C4-2B (cell line): ENCODE measurements around the gene ADGRB3.

ENCODE experiments used
- H3K27ac ChIP-seq: fragments of 450-650 bp; 2 replicates; pipeline ENCODE4 v1.5.1; 2017
- ZFX ChIP-seq: fragments of 450-650 bp; IDR thresholded peaks from 2 replicates; pipeline ENCODE4 v1.6.1; 2017
- TF ChIP-seq, protein P1 (sequence below): fragments of 450-650 bp; conservative IDR thresholded peaks from 2 replicates; pipeline ENCODE4 v1.5.1; 2017; ENCODE audit warnings: mild to moderate bottlenecking

The ADGRB3 gene

DNA sequence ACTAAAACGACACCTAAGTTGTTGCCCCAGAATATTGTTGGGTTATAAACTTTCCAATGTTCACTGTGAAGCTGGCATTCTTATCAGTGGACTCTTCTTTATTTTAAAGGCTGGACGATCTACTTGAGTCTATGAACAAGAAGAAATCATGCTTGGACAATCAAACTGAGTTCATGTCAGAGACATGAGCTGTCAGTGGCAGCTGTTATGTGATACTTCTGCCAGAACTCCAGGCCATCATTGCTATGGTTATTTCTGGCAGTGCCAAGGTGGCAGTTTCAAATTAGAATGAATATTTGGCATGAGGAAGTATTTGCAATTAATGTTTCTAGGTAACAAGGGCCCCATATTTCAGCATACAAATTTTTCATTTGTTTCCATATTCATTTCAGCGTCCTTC lies 744.4 kb downstream of the ADGRB3 start:
- no peak overlapping the region for H3K27ac ChIP-seq

DNA sequence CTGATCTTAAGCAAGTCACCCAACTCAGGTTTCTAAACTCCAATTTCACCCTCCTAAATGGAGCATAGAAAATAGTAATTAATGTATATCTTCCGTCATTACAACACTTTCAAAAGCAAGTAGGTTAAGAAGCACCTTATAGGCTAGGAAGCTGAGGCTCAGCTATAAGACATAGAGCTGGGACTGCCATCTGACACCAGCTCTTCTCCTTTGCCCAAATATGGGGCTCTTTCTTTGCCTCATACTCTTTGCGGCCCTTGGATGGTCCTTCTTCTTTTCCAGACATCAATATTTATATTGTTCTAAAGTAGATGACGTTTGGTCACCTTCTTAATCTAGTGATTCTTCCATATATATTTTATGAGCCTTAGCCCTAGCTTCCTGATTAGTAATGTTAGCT lies 748.5 kb downstream of the ADGRB3 start:
- H3K27ac ChIP-seq, result no peak overlapping the region
- TF ChIP-seq ZFX, result no peak
- TF ChIP-seq, protein P1, sequence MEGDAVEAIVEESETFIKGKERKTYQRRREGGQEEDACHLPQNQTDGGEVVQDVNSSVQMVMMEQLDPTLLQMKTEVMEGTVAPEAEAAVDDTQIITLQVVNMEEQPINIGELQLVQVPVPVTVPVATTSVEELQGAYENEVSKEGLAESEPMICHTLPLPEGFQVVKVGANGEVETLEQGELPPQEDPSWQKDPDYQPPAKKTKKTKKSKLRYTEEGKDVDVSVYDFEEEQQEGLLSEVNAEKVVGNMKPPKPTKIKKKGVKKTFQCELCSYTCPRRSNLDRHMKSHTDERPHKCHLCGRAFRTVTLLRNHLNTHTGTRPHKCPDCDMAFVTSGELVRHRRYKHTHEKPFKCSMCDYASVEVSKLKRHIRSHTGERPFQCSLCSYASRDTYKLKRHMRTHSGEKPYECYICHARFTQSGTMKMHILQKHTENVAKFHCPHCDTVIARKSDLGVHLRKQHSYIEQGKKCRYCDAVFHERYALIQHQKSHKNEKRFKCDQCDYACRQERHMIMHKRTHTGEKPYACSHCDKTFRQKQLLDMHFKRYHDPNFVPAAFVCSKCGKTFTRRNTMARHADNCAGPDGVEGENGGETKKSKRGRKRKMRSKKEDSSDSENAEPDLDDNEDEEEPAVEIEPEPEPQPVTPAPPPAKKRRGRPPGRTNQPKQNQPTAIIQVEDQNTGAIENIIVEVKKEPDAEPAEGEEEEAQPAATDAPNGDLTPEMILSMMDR, result no peak

More for the DNA sequence above, 744.4 kb downstream of the ADGRB3 start:
- TF ChIP-seq ZFX, result no peak
- TF ChIP-seq, protein P1, result no peak

DNA sequence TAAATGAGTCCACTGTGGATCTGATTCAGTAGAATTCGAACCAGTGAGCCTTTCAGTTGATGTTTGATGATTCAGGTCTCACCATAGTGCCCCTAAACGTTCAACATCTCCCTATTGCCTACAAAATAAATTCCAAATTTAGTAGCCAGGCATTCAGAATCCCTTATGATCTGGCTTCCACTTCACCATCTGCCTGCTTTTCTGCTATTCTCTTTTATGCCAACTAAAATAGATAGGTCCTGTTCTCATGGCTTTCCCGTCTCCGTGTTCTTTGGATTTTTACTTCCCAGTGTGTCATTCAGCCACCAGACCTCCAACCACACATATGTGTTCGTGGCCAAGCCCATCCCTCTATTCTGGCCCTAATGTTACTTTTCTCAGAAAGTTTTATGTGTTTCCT lies 751.3 kb downstream of the ADGRB3 start:
- TF ChIP-seq, protein P1, result no peak
- TF ChIP-seq ZFX, result no peak
- H3K27ac ChIP-seq, result no peak overlapping the region

DNA sequence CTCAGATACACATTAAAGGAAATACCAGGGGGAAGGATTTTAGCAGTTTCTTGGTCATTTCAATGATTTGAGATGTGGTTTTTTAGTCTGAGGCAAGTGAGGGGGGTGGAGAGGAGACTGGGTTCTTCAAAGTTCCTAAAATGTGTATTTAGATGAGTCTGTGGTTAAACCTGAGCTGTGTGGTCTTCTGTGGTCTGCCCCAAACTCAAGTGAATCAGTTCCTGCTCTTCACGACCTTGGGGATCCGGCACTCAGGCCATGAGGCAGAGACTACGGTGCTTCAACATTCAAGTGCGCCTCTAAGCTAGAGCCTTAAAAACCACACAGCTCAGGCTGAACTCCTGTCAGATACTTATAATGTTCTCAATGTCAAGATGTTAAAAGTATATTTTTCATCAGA lies 755.0 kb downstream of the ADGRB3 start:
- H3K27ac ChIP-seq, result no peak overlapping the region
- TF ChIP-seq, protein P1, result no peak
- no peak for TF ChIP-seq ZFX

DNA sequence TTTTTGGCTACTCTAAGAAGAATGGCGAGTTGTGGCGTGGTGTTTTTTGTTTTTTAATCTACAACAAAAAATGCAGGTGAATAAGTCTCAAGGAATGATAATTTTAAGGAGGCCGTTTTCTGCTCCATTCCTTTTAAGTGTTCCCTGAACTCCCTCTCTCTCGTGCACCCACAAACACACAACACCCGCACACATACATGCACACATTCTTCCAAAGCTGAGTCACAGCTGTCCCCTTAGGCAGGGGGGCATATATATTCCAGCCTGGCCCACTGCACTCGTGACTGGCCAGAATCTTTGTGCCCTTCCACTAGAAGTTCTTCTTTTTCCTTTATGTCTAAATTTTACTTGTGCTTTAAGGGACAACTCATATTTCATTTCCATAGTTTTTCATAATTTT lies 756.0 kb downstream of the ADGRB3 start:
- H3K27ac ChIP-seq, result no peak overlapping the region
- TF ChIP-seq, protein P1, result no peak
- no peak for TF ChIP-seq ZFX

DNA sequence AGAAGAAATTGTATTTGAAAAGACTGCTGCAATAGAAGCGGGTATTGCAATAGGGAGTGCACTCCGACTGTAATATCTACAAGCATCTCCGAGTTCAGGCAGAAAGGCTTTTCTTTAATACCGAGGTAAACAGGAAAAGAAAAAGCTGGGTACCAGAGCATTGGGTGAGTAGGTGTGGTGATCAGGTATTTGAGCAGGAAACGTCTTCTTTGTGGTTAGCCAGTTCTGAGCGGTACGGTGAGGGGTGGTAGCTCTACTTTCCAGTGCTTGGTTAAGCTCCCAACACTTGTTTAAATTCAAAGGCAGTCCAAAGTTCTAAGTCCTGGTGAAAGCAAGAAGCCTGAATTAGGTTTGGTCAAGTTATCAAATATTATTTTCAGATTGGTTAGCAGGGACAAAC lies 757.7 kb downstream of the ADGRB3 start:
- no peak for TF ChIP-seq ZFX
- TF ChIP-seq, protein P1, result no peak
- no peak overlapping the region for H3K27ac ChIP-seq

DNA sequence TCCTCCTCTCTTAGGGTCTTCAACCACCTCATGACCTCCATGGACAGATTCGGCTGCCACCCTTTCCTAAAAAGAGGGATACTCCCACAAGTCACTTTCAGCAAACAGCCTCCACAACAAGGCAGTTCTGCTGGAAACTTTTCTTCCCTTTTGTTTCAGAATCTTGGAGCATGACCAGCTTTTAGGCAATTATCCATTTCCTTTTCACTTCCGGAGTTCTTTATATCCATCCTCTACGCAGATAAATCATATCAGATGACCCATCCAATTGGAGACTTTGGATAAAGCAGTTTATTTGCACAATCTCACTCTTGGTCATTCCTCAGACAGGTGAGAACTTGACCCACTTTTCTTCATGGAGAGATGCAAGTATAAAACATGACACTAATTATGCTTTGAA lies 763.2 kb downstream of the ADGRB3 start:
- TF ChIP-seq, protein P1, result no peak
- TF ChIP-seq ZFX, result no peak
- no peak overlapping the region for H3K27ac ChIP-seq
